DMS53 (cell line): ENCODE measurements around the gene TMEM170A.
A peak's percentile ranks its signal among the peaks of the same experiment; 100 is the strongest.
"Not testable (repeated sequence)": the region's sequence is repeated elsewhere in the genome, so short reads cannot be mapped to it uniquely, and the experiment has no call there.

ENCODE experiments used
- DNase-seq: peaks from one replicate; lab custom pipeline; 2025; lab: John Stamatoyannopoulos, UW

TMEM170A gene

GRCh38 chr16:75455677-75456076 is 8.8 kb downstream of the TMEM170A start:
- no peak for DNase-seq

- DNase-seq: no peak
Observed at GRCh38 chr16:75452464-75453190, 11.9 kb downstream of the TMEM170A start.

GRCh38 chr16:75446416-75446815 is 18.1 kb downstream of the TMEM170A start:
- DNase-seq: no peak

- DNase-seq: no peak
Observed at GRCh38 chr16:75445298-75445697, 19.2 kb downstream of the TMEM170A start.

- DNase-seq: no peak
Observed at GRCh38 chr16:75443298-75443697, 21.2 kb downstream of the TMEM170A start.

GRCh38 chr16:75433732-75434413 is 30.6 kb downstream of the TMEM170A start:
- peak; percentile 93 for DNase-seq

- DNase-seq: peak; percentile 94
Observed at GRCh38 chr16:75432828-75433731, 31.4 kb downstream of the TMEM170A start, which contains the start of gene CFDP1. Gene CFDP1 (minus strand): TSS chr16:75433503. CDS start chr16:75433352, 151 bp downstream.

GRCh38 chr16:75429621-75430403 is 34.7 kb downstream of the TMEM170A start:
- no peak for DNase-seq

GRCh38 chr16:75426524-75426923 is 38.0 kb downstream of the TMEM170A start:
- DNase-seq: not testable (repeated sequence)

GRCh38 chr16:75424105-75424762 is 40.3 kb downstream of the TMEM170A start:
- DNase-seq: not testable (repeated sequence)

GRCh38 chr16:75423723-75424104 is 40.8 kb downstream of the TMEM170A start:
- DNase-seq: no peak

- no peak for DNase-seq
Observed at GRCh38 chr16:75421820-75422126, 42.7 kb downstream of the TMEM170A start.

- no peak for DNase-seq
Observed at GRCh38 chr16:75420987-75421819, 43.3 kb downstream of the TMEM170A start.

GRCh38 chr16:75416904-75417565 is 47.5 kb downstream of the TMEM170A start:
- DNase-seq: no peak

- DNase-seq: no peak
Observed at GRCh38 chr16:75415169-75415905, 49.2 kb downstream of the TMEM170A start.

- DNase-seq: no peak
Observed at GRCh38 chr16:75413951-75414350, 50.5 kb downstream of the TMEM170A start.

- no peak for DNase-seq
Observed at GRCh38 chr16:75406943-75407342, 57.5 kb downstream of the TMEM170A start.

- peak; percentile 46 for DNase-seq
Observed at GRCh38 chr16:75402821-75403475, 61.5 kb downstream of the TMEM170A start.
